Right hindlimb (tissue), 1 donor: ENCODE measurements around the gene ARHGEF4.
"Not testable (repeated sequence)": the region's sequence is repeated elsewhere in the genome, so short reads cannot be mapped to it uniquely, and the experiment has no call there.

ENCODE experiments used
- DNase-seq: peaks from one replicate; pipeline ENCODE4 v3.0.0-alpha.2; 2018

ARHGEF4 gene

DNA sequence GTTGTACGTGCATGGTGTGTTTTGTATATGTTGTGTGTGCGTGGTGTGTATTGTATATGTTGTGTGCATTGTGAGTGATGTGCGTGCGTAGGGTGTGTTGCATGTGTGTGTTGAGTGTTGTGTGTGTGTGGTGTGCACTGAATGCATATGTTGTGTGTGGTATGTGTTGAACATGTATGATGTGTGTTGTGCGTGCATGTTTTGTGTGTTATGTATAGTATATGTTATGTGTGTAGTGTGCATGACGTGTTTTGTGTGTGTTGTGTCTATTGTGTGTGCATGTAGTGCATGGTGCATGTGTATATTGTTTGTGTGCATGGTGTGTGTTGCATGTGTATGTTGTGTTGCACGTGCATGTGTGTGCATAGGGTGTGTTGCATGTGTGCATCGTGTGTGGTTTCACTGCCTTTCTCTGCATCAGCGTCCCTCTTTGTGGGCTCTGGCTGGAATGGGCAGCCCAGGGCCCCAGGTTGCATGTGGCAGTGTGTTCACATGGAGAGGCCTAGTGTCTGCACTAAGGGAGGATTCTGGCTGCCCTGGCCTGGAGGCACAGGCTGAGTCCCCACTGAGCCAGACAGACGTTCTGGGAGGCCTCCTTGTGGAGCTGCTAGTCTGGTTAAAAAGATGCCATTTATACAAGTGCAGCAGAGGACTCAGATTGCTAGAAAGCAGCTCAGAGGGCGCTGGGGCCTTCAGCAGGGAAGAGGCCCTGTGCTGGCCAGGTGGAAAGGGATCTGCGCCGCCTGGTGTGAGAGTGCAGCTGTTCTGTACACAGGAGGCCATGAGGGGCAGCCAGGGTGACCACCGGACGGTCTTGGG is 149.3 kb downstream of the ARHGEF4 start:
- no peak for DNase-seq

- no peak for DNase-seq
Measured at GRCh38 chr2:130986890-130987493, 150.3 kb downstream of the ARHGEF4 start.

- DNase-seq, result no peak
Measured at GRCh38 chr2:130987519-130988425, 151.1 kb downstream of the ARHGEF4 start.

- DNase-seq, result not testable (repeated sequence)
Measured at GRCh38 chr2:130991446-130991845, 154.7 kb downstream of the ARHGEF4 start.

- DNase-seq, result not testable (repeated sequence)
Measured at GRCh38 chr2:130992003-130992402, 155.3 kb downstream of the ARHGEF4 start.

DNA sequence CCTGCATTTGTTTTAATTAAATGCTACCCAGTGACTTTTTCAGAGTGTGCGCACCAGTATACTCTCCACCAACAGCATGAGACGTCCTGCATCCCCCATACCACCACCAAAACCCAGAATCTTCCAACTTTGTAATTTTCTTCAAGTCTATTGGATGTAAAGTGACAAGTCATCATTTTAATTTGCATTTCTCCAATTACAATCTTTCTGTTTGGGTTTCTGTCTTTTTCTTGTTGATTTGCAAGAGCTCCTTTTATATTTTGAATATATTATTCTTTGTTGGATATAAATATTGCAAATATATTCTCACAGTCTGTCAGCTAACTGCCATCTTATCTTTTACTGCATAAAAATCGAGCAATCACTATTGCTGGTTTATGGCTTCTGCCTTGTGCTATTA is 160.0 kb downstream of the ARHGEF4 start:
- no peak for DNase-seq

DNA sequence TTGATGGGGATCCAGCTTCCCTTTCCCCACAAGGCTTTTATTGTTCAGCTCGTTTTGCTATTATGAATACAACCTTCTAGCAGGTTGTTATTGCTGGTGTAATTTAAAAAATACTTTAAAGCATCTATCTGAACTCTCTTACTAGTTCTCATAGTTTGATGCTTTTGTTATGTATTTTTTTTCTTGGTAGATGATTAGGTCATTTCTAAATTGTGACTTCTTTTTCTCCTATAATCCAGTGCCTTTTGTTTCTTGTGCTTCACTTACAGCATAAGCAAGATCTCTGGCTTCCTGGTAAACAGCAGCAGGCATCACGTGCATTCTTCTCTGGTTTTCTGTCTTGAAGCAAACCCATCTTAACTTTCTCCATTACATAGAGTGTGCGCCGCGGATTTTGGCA is 160.5 kb downstream of the ARHGEF4 start:
- no peak for DNase-seq

DNA sequence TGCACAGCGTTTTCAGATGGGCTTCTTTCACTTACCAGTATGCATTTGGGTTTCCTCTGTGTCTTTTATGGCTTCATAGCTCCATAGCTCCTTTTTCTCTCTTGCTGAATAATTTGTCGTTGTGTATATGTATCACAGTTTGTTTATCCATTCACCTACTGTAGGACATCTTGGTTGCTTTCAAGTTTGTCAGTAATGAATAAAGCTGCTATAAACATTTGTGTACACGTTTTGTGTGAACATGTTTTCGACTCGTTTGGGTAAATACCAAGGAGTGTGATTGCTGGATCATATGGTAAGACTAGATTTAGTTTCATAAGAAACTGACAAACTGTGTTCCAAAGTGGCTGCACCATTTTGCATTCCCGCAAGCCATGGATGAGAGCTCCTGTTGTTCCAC is 161.8 kb downstream of the ARHGEF4 start:
- no peak for DNase-seq

- no peak for DNase-seq
Measured at GRCh38 chr2:131004446-131005209, 167.9 kb downstream of the ARHGEF4 start.

GRCh38 chr2:131005216-131005935 is 168.7 kb downstream of the ARHGEF4 start:
- DNase-seq, result no peak

DNA sequence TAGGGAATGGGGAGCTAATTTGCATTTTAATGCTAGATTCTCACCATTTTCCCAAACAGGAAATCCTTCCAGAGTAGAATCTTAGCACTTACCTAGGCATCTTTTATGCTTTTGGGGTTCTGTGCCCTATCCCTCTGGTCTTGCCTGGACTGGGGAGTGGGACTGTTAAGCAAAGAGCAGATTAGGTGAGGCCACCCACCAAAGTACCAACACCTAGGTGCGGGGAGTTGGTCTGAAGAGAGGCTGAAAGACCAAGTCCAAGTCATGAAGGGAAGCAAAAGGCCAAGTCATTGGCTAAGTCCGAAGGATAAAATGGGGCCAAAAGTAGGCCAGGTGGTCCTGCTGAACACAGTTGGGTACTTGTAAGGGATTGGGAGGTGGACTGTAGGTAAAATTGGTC is 169.8 kb downstream of the ARHGEF4 start:
- DNase-seq, result no peak

- DNase-seq, result no peak
Measured at GRCh38 chr2:131008967-131009366, 172.3 kb downstream of the ARHGEF4 start.

GRCh38 chr2:131009713-131010475 is 173.2 kb downstream of the ARHGEF4 start:
- no peak for DNase-seq

DNA sequence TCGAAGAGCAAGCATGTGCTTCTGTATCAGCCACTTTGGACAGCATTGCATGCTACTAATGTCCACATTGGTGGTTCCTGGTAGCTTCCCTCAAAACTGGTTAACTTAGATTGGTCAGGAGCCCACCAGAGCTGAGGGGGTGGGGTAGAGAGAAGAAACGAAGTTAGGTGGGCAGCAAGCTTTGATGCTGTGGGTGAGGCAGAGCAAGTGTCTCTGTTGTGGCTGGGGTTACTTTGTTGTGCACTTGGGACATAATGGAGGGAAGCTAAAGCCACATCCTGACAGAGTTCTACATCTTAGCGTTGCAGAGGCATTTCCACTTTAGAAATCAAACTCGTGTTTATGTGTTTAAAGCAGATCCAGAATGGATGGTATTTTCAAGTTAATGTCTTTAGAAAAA is 173.9 kb downstream of the ARHGEF4 start:
- DNase-seq, result no peak

DNA sequence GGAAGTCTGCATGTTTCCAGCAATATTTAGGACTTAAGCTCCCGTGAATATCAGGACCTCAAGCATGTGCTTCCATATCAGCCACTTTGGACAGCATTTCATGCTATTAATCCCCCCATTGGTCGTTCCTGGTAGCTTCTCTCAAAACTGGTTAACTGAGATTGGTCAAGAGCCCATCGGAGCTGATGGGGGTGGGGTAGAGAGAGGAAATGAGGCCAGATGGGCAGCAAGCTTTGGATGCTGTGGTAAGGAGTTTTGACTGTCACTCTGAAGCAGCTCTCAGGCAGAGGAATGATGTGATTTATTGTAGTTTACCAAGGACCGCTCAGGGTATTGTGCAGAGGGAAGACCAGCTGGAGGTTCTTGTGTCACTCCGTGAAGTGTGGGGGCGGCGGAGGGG is 174.8 kb downstream of the ARHGEF4 start:
- no peak for DNase-seq

DNA sequence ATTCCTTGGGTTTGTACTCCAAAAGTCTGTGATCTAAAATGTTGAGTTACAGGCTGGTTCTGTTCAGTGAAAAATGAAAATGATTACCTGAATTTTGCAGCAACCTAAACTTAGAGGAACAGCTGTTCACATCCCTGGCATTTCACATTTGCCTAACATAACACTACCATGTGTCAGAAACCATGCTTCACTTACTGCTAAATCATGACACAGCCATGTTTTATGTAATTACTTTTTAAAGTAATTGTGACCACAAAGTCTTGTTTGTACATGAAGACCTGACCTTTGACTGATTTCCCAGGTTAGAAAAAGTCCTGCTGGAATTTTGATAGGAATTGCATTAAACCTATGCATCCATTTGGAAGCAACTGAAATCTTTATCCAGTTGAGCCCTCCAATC is 177.4 kb downstream of the ARHGEF4 start:
- no peak for DNase-seq

DNA sequence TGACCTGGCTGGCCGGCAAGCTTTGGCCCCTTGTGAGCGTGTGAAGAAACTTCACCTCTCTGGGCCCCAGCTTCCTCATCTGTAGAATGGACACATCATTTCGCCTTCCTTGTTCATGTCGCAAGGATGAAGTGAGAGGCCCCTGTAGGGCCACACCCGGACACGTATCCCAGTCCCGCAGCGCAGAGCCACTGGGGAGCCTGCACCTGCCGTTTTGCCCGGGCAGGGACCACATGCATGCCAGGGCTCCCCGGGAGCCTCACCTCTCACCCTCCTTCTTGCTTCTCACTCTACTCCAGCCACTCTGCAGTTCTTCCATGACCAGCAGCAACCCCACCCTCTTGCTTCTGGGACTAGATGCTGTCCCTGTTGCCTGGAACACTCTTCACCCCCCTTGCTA is 179.1 kb downstream of the ARHGEF4 start:
- DNase-seq, result no peak

- no peak for DNase-seq
Measured at GRCh38 chr2:131016826-131017741, 180.4 kb downstream of the ARHGEF4 start.

DNA sequence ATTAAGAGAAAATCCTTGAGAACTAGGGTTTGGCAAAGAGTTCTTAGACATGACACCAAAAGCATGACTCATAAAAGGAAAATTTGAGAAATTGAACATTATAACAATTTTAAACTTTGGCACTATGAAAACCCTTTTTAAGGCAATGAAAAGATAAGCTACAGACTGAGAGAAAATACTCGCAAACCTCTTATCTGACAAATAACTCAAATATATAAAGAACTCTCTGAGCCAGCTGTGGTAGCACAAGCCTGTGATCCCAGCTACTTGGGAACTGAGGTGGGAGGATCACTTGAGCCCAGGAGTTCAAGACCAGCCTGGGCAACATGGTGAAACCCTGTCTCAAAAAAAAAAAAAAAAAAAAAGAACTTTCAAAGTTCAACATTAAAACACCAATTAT is 186.0 kb downstream of the ARHGEF4 start:
- no peak for DNase-seq

DNA sequence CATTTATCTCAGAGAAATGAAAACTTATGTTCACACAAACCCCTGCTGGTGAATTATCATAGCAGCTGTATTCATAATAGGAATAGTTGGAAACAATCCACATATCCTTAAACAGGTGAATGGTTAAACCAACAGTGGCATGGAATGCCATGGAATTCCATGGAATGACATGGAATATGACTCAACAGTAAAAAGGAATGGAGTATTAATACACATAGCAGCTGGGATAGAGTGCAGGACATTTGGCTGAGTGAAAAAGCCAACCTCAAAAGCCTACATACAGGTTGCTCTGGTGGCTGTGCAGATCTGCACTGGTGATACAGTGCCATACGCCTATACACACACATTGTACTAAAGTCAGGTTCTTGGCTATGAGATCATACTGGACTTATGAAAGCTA is 187.0 kb downstream of the ARHGEF4 start:
- no peak for DNase-seq
